Loucy (cell line): Measurements from ENCODE around the gene TNKS1BP1.

Source experiments
- H2AFZ ChIP-seq: fragments of 200-600 bp; sonication (generic); 2 replicates; pipeline ENCODE4 v1.6.0; 2016; ENCODE audit warnings: antibody characterized with exemption, mild to moderate bottlenecking, low read length, moderate library complexity
- H3F3A ChIP-seq: fragments of 200-600 bp; 2 replicates; pipeline ENCODE4 v1.6.0; 2016; ENCODE audit warnings: antibody characterized with exemption, low read depth, mild to moderate bottlenecking
- H3K27me3 ChIP-seq: fragments of 200-600 bp; sonication (generic); 2 replicates; pipeline ENCODE4 v1.6.1; 2014; ENCODE audit warnings: low read length, mild to moderate bottlenecking; ENCODE audit not compliant: insufficient read depth, poor library complexity, severe bottlenecking
- H3K36me3 ChIP-seq: fragments of 200-600 bp; sonication (generic); 2 replicates; pipeline ENCODE4 v1.6.1; 2016; ENCODE audit warnings: low read length; ENCODE audit not compliant: insufficient read depth
- H3K4me1 ChIP-seq: fragments of 200-600 bp; sonication (generic); 2 replicates; pipeline ENCODE4 v1.5.1; 2014; ENCODE audit warnings: low read length, mild to moderate bottlenecking; ENCODE audit not compliant: insufficient read depth, poor library complexity, severe bottlenecking
- H3K4me2 ChIP-seq: fragments of 200-600 bp; sonication (generic); 2 replicates; pipeline ENCODE4 v1.6.0; 2014; ENCODE audit warnings: antibody characterized with exemption, low read length, low read depth, mild to moderate bottlenecking; ENCODE audit not compliant: poor library complexity, severe bottlenecking
- H3K4me3 ChIP-seq: fragments of 200-600 bp; sonication (generic); 2 replicates; pipeline ENCODE4 v1.5.1; 2014; ENCODE audit warnings: low read length, mild to moderate bottlenecking, mixed read lengths; ENCODE audit not compliant: poor library complexity, severe bottlenecking
- H3K79me2 ChIP-seq: fragments of 200-600 bp; sonication (generic); 2 replicates; pipeline ENCODE4 v1.6.1; 2014; ENCODE audit warnings: low read length; ENCODE audit not compliant: insufficient read depth
- H3K9ac ChIP-seq: fragments of 200-600 bp; sonication (generic); 2 replicates; pipeline ENCODE4 v1.6.0; 2014; ENCODE audit warnings: mild to moderate bottlenecking, low read depth, low read length, moderate library complexity; ENCODE audit not compliant: poor library complexity, severe bottlenecking
- H3K9me2 ChIP-seq: fragments of 200-600 bp; sonication (generic); replicated peaks from 2 replicates; pipeline ENCODE4 v1.6.1; 2016; ENCODE audit warnings: low read depth, low read length, mixed read lengths
- H3K9me3 ChIP-seq: fragments of 200-600 bp; sonication (generic); 2 replicates; pipeline ENCODE4 v1.6.1; 2014; ENCODE audit warnings: mild to moderate bottlenecking, antibody characterized with exemption, low read length, low read depth; ENCODE audit not compliant: insufficient read depth
- H4K20me1 ChIP-seq: fragments of 200-600 bp; sonication (generic); 2 replicates; pipeline ENCODE4 v1.6.0; 2014; ENCODE audit warnings: antibody characterized with exemption, low read length, mild to moderate bottlenecking; ENCODE audit not compliant: insufficient read depth, poor library complexity, severe bottlenecking
- CTCF ChIP-seq: fragments of 200-600 bp; sonication (generic); conservative IDR thresholded peaks from 2 replicates; pipeline ENCODE4 v1.5.1; 2014; ENCODE audit warnings: mild to moderate bottlenecking, antibody characterized with exemption, low read length
- EZH2phosphoT487 ChIP-seq: fragments of 200-600 bp; IDR thresholded peaks from 2 replicates; pipeline ENCODE4 v1.6.1; 2018; ENCODE audit warnings: antibody characterized with exemption, mild to moderate bottlenecking, moderate library complexity, borderline replicate concordance

Gene TNKS1BP1

GRCh38 chr11:57343825-57344224 lies 19.1 kb upstream of the TNKS1BP1 start:
- Histone ChIP-seq H3K4me3 (no peak overlapping the region), H3K9me3 (no peaks in the 10 kb centered on the region), H3K36me3 (no peaks in the 10 kb centered on the region), H3K9ac (peak overlapping the region; percentile 10), H2AFZ (no peak overlapping the region; the same call in 1 of the 2 replicates), H3K9me2 (no peaks in the 10 kb centered on the region), H3K4me2 (no peak overlapping the region), H4K20me1 (no peaks in the 10 kb centered on the region), H3K27me3 (no peaks in the 10 kb centered on the region), H3K79me2 (no peaks in the 10 kb centered on the region), H3K4me1 (peaks cover 9% of the 10 kb centered on the region), H3F3A (no peaks in the 10 kb centered on the region)
- TF ChIP-seq EZH2phosphoT487 (no peak), CTCF (no peak)

GRCh38 chr11:57342702-57343101 lies 17.9 kb upstream of the TNKS1BP1 start:
- no peak overlapping the region for H3K9ac ChIP-seq
- no peak overlapping the region for H3K4me2 ChIP-seq
- no peaks in the 10 kb centered on the region for H3K9me2 ChIP-seq
- TF ChIP-seq CTCF (no peak), EZH2phosphoT487 (no peak)
- H3F3A ChIP-seq: no peaks in the 10 kb centered on the region
- H3K4me1 ChIP-seq: peaks cover 9% of the 10 kb centered on the region
- no peak overlapping the region for H3K4me3 ChIP-seq
- H3K36me3 ChIP-seq: no peaks in the 10 kb centered on the region
- no peaks in the 10 kb centered on the region for H3K79me2 ChIP-seq
- no peaks in the 10 kb centered on the region for H4K20me1 ChIP-seq
- no peaks in the 10 kb centered on the region for H3K27me3 ChIP-seq
- no peaks in the 10 kb centered on the region for H3K9me3 ChIP-seq
- no peak overlapping the region for H2AFZ ChIP-seq

GRCh38 chr11:57341250-57341808 lies 16.6 kb upstream of the TNKS1BP1 start:
- H3F3A ChIP-seq: no peaks in the 10 kb centered on the region
- H3K4me1 ChIP-seq: peaks cover 14% of the 10 kb centered on the region
- no peaks in the 10 kb centered on the region for H4K20me1 ChIP-seq
- peaks cover 2% of the 10 kb centered on the region for H3K79me2 ChIP-seq
- H3K4me2 ChIP-seq: no peak overlapping the region
- peak overlapping the region; percentile 84; the same call in 1 of the 2 replicates for H2AFZ ChIP-seq
- no peak overlapping the region for H3K9ac ChIP-seq
- TF ChIP-seq CTCF (no peak), EZH2phosphoT487 (no peak)
- no peaks in the 10 kb centered on the region for H3K9me3 ChIP-seq
- no peak overlapping the region for H3K4me3 ChIP-seq
- no peaks in the 10 kb centered on the region for H3K9me2 ChIP-seq
- no peaks in the 10 kb centered on the region for H3K36me3 ChIP-seq
- no peaks in the 10 kb centered on the region for H3K27me3 ChIP-seq
